Activated CD4-positive, alpha-beta memory T cell treated with anti-CD3 and anti-CD28 coated beads for 36 hours (primary cell): ENCODE results near the gene CEP192. TPM values are rescaled to one million over a fixed set of nuclear protein-coding genes. Genes with fewer than 3 reads are reported as not detected.

ENCODE experiments used
- CTCF ChIA-PET: fragments of 350-600 bp; sonication (Branson Sonifier 250); formaldehyde crosslinking; loops from one replicate; lab custom pipeline; 2021; ENCODE audit warnings: antibody characterized with exemption, inconsistent platforms; lab: Charles Lee
- POLR2A ChIA-PET: fragments of 350-600 bp; sonication (Branson Sonifier 250); formaldehyde crosslinking; loops from one replicate; lab custom pipeline; 2021; ENCODE audit warnings: antibody characterized with exemption; lab: Charles Lee
- DNase-seq: peaks from one replicate; pipeline ENCODE4 v3.0.0-alpha.2; 2020
- H3K27ac Mint-ChIP-seq: one replicate; pipeline ENCODE4 v1.8.0; 2021; ENCODE audit warnings: mixed read lengths
- H3K27me3 Mint-ChIP-seq: one replicate; pipeline ENCODE4 v1.8.0; 2021; ENCODE audit warnings: mixed read lengths
- H3K36me3 Mint-ChIP-seq: one replicate; pipeline ENCODE4 v1.8.0; 2021; ENCODE audit warnings: mixed read lengths
- H3K4me1 Mint-ChIP-seq: one replicate; pipeline ENCODE4 v1.8.0; 2021; ENCODE audit warnings: low read depth, mixed read lengths
- H3K4me3 Mint-ChIP-seq: one replicate; pipeline ENCODE4 v1.8.0; 2021; ENCODE audit warnings: mild to moderate bottlenecking, mixed read lengths
- H3K9me3 Mint-ChIP-seq: one replicate; pipeline ENCODE4 v1.8.0; 2021; ENCODE audit warnings: mixed read lengths
- intact Hi-C: fragments of 100-400 bp; cut with micrococcal nuclease; formaldehyde crosslinking; loops from one replicate; pipeline ENCODE4 v1.15.1; 2023
- total RNA-seq, 2 experiments: library from RNA; stranded (reverse); gene quantifications; one replicate each; pipeline ENCODE4 v1.2.3, GENCODE V29; 2021

The CEP192 gene
- total RNA-seq, 2 experiments from 2014 or later = 31.0 to 34.0 TPM

DNA sequence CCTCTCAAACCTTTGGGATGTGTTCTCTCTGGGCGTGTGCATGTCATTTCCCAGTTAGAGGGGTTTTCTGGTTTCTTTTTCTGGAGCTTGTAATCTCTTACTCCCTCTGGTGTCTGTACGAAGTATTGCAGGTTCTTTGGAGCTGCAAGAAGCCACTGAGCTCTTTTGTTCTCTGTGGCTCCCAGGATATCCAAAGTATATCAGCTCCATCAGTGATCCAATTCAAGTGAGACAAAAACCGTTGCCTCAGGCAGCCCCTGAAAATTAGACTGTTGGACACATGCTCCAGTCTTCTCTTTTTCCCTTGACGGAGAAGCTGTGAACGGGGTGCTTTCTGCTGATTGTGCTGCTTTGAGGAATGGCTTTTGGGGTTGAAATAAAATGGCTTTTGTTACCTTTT, 168.4 kb downstream of the CEP192 start:
- H3K27ac Mint-ChIP-seq = no peak overlapping the region
- ChIA-PET POLR2A (no interaction called here), CTCF (interaction anchor here (0.6 to 2.3 kb wide), 54 partner anchors 8 to 837 kb away, joined by 3 to 17 read pairs (median 4); partner anchors contain the start of gene CEP192)
- intact Hi-C loops = loop anchor here (5.0 to 10.0 kb wide), 2 partner anchors 157 to 435 kb away; no protein-coding TSS in a partner anchor
- peaks cover 2% of the 10 kb centered on the region for H3K4me1 Mint-ChIP-seq
- H3K9me3 Mint-ChIP-seq = peaks cover 31% of the 10 kb centered on the region
- DNase-seq = no peak
- H3K27me3 Mint-ChIP-seq = peaks cover 2% of the 10 kb centered on the region
- peaks cover 7% of the 10 kb centered on the region for H3K36me3 Mint-ChIP-seq
- no peak overlapping the region for H3K4me3 Mint-ChIP-seq

DNA sequence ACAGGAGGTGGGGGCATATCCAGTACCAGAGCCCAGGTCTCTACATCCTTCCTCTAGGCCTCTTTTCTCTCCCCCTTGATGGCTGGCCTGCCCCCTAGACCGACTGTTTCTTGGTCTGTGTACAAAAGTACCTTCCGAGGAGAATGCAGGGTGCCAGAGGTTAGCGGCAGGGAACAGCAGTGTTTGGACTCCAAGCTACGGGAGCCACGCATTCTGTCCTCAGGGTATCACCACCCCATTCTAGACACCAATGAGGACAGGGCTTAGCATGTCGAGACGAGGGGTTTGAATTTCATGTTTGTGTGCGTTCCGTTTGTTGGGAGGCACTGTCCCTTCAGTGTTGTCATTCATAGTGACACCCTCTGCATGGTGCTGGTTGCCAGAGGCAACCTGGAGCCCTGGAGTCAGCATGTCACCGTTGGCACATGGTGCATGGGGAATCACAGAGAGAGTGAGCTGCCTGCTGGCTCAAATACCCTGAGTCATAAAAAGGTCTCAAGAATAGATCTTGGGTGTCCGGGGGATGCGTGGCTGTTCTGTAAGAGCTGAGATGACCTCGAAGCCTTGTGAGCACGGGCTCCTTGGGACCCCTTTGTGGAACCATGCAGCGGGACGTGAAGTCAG, 170.2 kb downstream of the CEP192 start:
- ChIA-PET POLR2A (no interaction called here), CTCF (interaction anchor here (0.6 kb wide), 1 partner anchor 276 kb away, joined by 3 read pairs; no protein-coding TSS in a partner anchor)
- H3K9me3 Mint-ChIP-seq = peaks cover 21% of the 10 kb centered on the region
- no peak overlapping the region for H3K27ac Mint-ChIP-seq
- peaks cover 2% of the 10 kb centered on the region for H3K27me3 Mint-ChIP-seq
- H3K4me1 Mint-ChIP-seq = peaks cover 2% of the 10 kb centered on the region
- peaks cover 4% of the 10 kb centered on the region for H3K36me3 Mint-ChIP-seq
- DNase-seq = no peak
- H3K4me3 Mint-ChIP-seq = no peak overlapping the region
- intact Hi-C loops = no loop called here

DNA sequence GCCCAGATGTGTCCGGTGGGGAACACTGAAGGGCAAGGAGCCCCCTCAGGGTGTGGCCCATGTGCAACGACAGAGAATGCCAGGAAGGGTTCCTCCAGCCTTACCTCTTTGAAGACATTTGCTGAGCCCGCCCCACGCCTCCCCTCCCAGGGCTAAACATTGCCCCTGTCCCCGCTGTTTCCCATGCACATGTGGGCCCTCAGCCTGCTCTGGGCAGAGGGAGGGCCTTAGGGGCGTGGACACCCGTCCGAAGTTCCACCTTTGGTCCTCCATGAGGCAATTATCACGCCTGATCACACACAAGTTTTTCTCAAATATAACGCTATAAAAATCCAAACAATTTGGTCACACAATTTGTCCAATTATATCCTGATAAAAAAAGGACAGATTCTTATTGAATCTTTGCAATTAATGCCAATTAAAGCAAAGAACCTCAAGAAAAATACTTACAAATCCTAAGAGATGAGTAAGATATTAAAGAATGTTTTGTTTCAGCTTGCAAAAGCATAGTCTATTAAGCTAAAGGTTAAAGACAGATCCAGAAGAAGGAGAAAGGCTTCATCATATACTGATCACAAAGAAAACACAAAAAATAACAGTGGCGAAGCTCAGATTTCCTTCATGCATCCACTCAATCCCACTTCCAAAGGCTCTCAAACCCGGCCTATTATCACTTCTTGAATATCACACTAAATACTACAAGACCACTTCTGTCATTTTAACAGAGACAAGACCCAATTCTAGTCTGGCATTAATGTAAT, 172.2 kb downstream of the CEP192 start:
- Mint-ChIP-seq H3K27me3 (no peaks in the 10 kb centered on the region), H3K4me1 (peaks cover 2% of the 10 kb centered on the region), H3K9me3 (peaks cover 3% of the 10 kb centered on the region), H3K4me3 (no peak overlapping the region), H3K36me3 (peaks cover 2% of the 10 kb centered on the region), H3K27ac (no peak overlapping the region)
- intact Hi-C loops = no loop called here
- ChIA-PET POLR2A (no interaction called here), CTCF (interaction anchor here (1.3 kb wide), 1 partner anchor 53 kb away, joined by 3 read pairs; no protein-coding TSS in a partner anchor)
- no peak for DNase-seq

DNA sequence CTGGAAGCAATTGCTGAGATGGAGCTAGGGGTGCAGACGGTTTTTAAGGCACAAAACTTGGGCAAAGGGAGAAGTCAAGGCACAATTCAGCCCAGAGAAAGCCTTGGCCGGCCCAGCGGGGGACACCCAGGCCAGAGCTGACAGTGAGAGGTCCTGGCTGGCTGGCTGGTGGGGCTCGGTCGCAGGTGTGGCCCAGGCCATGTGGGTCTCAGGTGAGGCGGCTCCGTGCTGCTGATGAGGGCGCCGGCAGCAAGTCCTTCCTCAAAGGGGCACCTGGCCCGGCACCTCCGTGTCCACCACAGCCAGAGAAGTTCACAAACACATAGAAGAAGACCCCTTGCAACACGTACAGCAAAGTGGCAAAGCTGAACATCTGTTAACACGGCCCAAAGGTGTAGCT, 173.2 kb downstream of the CEP192 start:
- Mint-ChIP-seq H3K27ac (no peak overlapping the region), H3K36me3 (no peaks in the 10 kb centered on the region)
- CTCF ChIA-PET = no interaction called here

DNA sequence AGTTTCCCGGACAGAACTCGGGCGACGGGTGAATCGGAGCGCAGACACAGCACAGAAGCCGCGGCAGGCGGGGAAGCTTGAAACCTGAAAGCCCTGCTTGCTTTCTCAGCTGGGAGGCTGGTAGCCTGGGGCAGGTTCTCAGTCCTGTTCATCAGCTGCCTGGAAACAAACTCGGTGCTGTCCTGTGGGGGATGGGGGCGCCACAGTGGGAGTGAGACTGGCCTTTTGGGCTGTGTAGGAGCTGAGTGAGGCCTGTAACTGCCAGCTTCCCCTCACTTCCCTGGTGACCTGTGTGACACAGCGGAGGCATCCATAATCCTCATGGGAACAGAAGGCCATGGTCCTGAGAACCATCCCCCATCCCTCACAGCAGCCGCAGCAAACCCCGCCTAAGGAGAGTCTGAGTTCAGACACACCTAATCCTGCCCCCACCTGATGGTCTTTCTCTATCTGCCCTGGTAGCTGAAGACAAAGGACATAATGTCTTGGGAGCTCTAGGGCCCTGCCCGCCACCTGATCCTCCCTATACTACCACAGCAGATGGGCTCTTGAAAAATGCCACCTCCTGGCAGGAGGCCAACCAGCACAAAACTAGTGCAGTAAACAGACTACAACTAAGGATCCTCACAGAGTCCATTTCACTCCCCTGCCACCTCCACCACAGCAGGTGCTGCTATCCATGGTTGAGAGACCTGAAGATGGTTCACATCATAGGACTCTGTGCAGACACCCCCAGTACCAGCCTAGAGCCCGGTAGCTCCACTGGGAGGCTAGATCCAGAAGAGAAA, 174.7 kb downstream of the CEP192 start:
- no peaks in the 10 kb centered on the region for H3K9me3 Mint-ChIP-seq
- no peak for DNase-seq
- POLR2A ChIA-PET = no interaction called here
- CTCF ChIA-PET = no interaction called here
- no peak overlapping the region for H3K27ac Mint-ChIP-seq
- peaks cover under 1% of the 10 kb centered on the region for H3K27me3 Mint-ChIP-seq
- no peaks in the 10 kb centered on the region for H3K4me1 Mint-ChIP-seq
- intact Hi-C loops = no loop called here
- H3K36me3 Mint-ChIP-seq = no peaks in the 10 kb centered on the region
- no peak overlapping the region for H3K4me3 Mint-ChIP-seq

More for the DNA sequence above, 173.2 kb downstream of the CEP192 start:
- Mint-ChIP-seq H3K4me1 (peaks cover 1% of the 10 kb centered on the region), H3K9me3 (no peaks in the 10 kb centered on the region), H3K27me3 (no peaks in the 10 kb centered on the region), H3K4me3 (no peak overlapping the region)
- POLR2A ChIA-PET = no interaction called here
- intact Hi-C loops = no loop called here
- DNase-seq = no peak

DNA sequence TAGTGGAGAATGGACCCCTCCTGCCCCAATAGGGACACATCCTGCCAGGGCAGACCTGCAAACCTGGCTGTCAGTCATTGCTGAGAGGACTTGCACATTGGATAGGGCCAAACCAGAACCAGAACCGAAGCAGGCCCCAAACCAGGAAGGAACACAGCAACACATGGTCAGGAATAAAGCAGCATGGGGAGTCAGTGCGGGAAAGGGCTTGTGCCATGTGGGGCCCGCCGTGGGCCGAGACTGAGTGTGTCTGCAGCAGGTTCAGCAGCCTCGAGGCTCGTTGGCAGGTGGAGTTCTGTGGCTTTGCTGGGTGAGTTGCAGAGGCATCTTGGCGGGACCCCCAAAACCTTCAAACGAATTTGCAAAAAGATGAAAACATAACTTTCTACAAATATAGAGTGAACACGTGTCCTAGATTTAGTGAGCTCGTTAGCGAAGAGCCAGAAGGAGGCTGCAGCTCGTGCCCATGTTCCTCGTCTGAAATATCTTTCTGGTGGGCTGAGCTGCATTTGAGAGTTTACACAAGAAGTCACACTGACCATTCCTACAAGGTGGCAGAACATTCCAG, 182.5 kb downstream of the CEP192 start:
- intact Hi-C loops = no loop called here
- no peak for DNase-seq
- H3K4me3 Mint-ChIP-seq = no peak overlapping the region
- POLR2A ChIA-PET = no interaction called here
- H3K4me1 Mint-ChIP-seq = peaks cover 20% of the 10 kb centered on the region
- H3K36me3 Mint-ChIP-seq = no peaks in the 10 kb centered on the region
- H3K9me3 Mint-ChIP-seq = no peaks in the 10 kb centered on the region
- no peak overlapping the region for H3K27ac Mint-ChIP-seq
- CTCF ChIA-PET = interaction anchor here (2.5 kb wide), 1 partner anchor 14 kb away, joined by 16 read pairs; no protein-coding TSS in a partner anchor
- H3K27me3 Mint-ChIP-seq = peaks cover 3% of the 10 kb centered on the region

Other genes with a start within 250 kb of the CEP192 start
- 10 to 100 TPM; 68.8 to 73.3 TPM for gene PTPN2, start 107.1 kb upstream of the CEP192 start, total RNA-seq
- gene SEH1L, start 43.4 kb upstream of the CEP192 start, total RNA-seq = 10 to 100 TPM; 90.3 to 92.5 TPM
- 10 to 100 TPM; 28.4 to 30.1 TPM for gene LDLRAD4, start 227.4 kb downstream of the CEP192 start, total RNA-seq